K562 (cell line): ENCODE data around the gene TENT4B. TPM values are rescaled to one million over a fixed set of nuclear protein-coding genes. Genes with fewer than 3 reads are reported as not detected.

Source experiments
- ATAC-seq: fragments of 200-7000 bp; cut with Tn5 transposase; 3 replicates; pipeline ENCODE4 v1.9.1; 2020; ENCODE audit warnings: moderate library complexity
- BruUV-seq: library from RNA; stranded (reverse); fragments of 400-500 nt; replicated peaks from 2 replicates; lab custom pipeline; 2021; lab: Mats Ljungman, UMichigan
- CTCF ChIA-PET: fragments of 300-600 bp; formaldehyde crosslinking; extraction: SDS; loops from one replicate; lab custom pipeline; 2021; ENCODE audit warnings: low intra/inter-chr PET ratio; lab: Yijun Ruan, JAX
- POLR2A ChIA-PET: fragments of 300-600, 350-650 bp; sonication (Branson Sonifier 250); formaldehyde crosslinking; extraction: SDS; loops from one replicate; lab custom pipeline; 2021; ENCODE audit warnings: antibody characterized with exemption, inconsistent platforms; lab: Yijun Ruan, JAX
- DNase-seq, 4 experiments: peaks; one replicate each; pipeline versions ENCODE4 v3.0.0 to v3.0.0-alpha.2; 2011 to 2018; ENCODE audit warnings: low spot score in 3 of 4, mixed read lengths in 3 of 4; ENCODE audit errors: extremely low read depth in 1 of 4
- FAIRE-seq: peaks from 2 replicates; lab custom pipeline; 2011; peaks lifted over from hg19 to GRCh38; lab: Jason Lieb, UNC
- H2AFZ ChIP-seq: 2 replicates; pipeline ENCODE4 v1.6.0; 2011; ENCODE audit warnings: low read depth, low read length, control low read depth, inconsistent platforms
- H3K27ac ChIP-seq: fragments of 200-600 bp; 3 replicates; pipeline ENCODE4 v1.8.0; 2011; ENCODE audit warnings: low read depth, mild to moderate bottlenecking, control low read depth, inconsistent platforms, low read length, moderate library complexity, mixed read lengths; ENCODE audit errors: extremely low read depth
- H3K27me3 ChIP-seq, 2 experiments: fragments of 300-600 bp in 1 of 2; 2 replicates in 1 of 2; 3 replicates in 1 of 2; pipeline versions ENCODE4 v1.6.0 to v1.8.0; 2011; ENCODE audit warnings: inconsistent platforms in 2 of 2, low read length in 2 of 2, mild to moderate bottlenecking in 1 of 2, mixed read lengths in 1 of 2, moderate library complexity in 1 of 2; ENCODE audit not compliant: control insufficient read depth in 2 of 2, insufficient read depth in 2 of 2
- H3K36me3 ChIP-seq: fragments of 300-600 bp; 3 replicates; pipeline ENCODE4 v1.8.0; 2011; ENCODE audit warnings: mild to moderate bottlenecking, low read length, inconsistent platforms; ENCODE audit not compliant: control insufficient read depth, insufficient read depth
- H3K4me1 ChIP-seq, 2 experiments: fragments of 200-600 bp in 1 of 2; replicated peaks in 1 of 2; 2 replicates in 1 of 2; 3 replicates in 1 of 2; pipeline versions ENCODE4 v1.5.1 to v1.8.0; 2011; ENCODE audit warnings: inconsistent platforms in 2 of 2, low read length in 2 of 2, mild to moderate bottlenecking in 1 of 2, mixed read lengths in 1 of 2, moderate library complexity in 1 of 2; ENCODE audit not compliant: control insufficient read depth in 2 of 2, insufficient read depth in 2 of 2
- H3K4me2 ChIP-seq: 2 replicates; pipeline ENCODE4 v1.6.1; 2011; ENCODE audit warnings: low read length, control low read depth, inconsistent platforms, mixed read lengths; ENCODE audit not compliant: insufficient read depth
- H3K4me3 ChIP-seq: fragments of 200-600 bp; sonication (generic), shearing (Covaris generic); 2 replicates; pipeline ENCODE4 v1.5.1; 2016; ENCODE audit warnings: control low read depth, inconsistent platforms
- H3K79me2 ChIP-seq: fragments of 200-600 bp; 3 replicates; pipeline ENCODE4 v1.8.0; 2011; ENCODE audit warnings: low read length, inconsistent platforms; ENCODE audit not compliant: control insufficient read depth, insufficient read depth
- H3K9ac ChIP-seq, 2 experiments: 2 replicates each; pipeline versions ENCODE4 v1.6.0 to v1.6.1; 2011; ENCODE audit warnings: low read depth in 2 of 2, low read length in 2 of 2, control low read depth in 1 of 2, inconsistent platforms in 1 of 2, mild to moderate bottlenecking in 1 of 2, mixed read lengths in 1 of 2; ENCODE audit not compliant: insufficient read depth in 1 of 2
- H3K9me1 ChIP-seq: one replicate; pipeline ENCODE4 v1.6.0; 2011; ENCODE audit warnings: inconsistent platforms, mild to moderate bottlenecking, low read length, moderate library complexity; ENCODE audit not compliant: control insufficient read depth, insufficient read depth
- H3K9me3 ChIP-seq: replicated peaks from 2 replicates; pipeline ENCODE4 v1.5.1; 2011; ENCODE audit warnings: low read depth, low read length, inconsistent platforms; ENCODE audit not compliant: control insufficient read depth, insufficient read depth
- H4K20me1 ChIP-seq: replicated peaks from 2 replicates; pipeline ENCODE4 v1.6.1; 2011; ENCODE audit warnings: low read length, inconsistent platforms, mixed read lengths; ENCODE audit not compliant: control insufficient read depth, insufficient read depth
- E2F3 ChIP-seq: fragments of 250-450 bp; sonication (Bioruptor Pico); IDR thresholded peaks from 2 replicates; pipeline ENCODE4 v1.4.0; 2020; ENCODE audit warnings: mild to moderate bottlenecking
- KAT7 ChIP-seq: sonication (generic); formaldehyde crosslinking; IDR thresholded peaks from 2 replicates; pipeline ENCODE4 v1.8.0; 2022; ENCODE audit warnings: missing genetic modification reagents, mild to moderate bottlenecking, borderline replicate concordance
- MITF ChIP-seq: IDR thresholded peaks from 2 replicates; pipeline ENCODE4 v1.6.1; 2014; ENCODE audit warnings: antibody characterized with exemption
- MTA3 ChIP-seq: fragments of 450-650 bp; formaldehyde crosslinking; IDR thresholded peaks from 2 replicates; pipeline ENCODE4 v1.6.1; 2017; ENCODE audit warnings: mild to moderate bottlenecking, borderline replicate concordance
- PKNOX1 ChIP-seq: fragments of 450-650 bp; IDR thresholded peaks from 2 replicates; pipeline ENCODE4 v1.6.1; 2016
- POLR2A ChIP-seq: fragments of 450-650 bp; conservative IDR thresholded peaks from 2 replicates; pipeline ENCODE4 v1.6.1; 2016
- STAT6 ChIP-seq: sonication (generic); formaldehyde crosslinking; IDR thresholded peaks from 2 replicates; pipeline ENCODE4 v1.8.1; 2023; ENCODE audit warnings: mild to moderate bottlenecking, missing genetic modification reagents
- TAF7 ChIP-seq: fragments of 450-650 bp; IDR thresholded peaks from 2 replicates; pipeline ENCODE4 v1.6.1; 2016; ENCODE audit warnings: missing genetic modification characterization, missing compliant biosample characterization
- TSHZ1 ChIP-seq: fragments of 250-450 bp; sonication (Bioruptor Pico); IDR thresholded peaks from 2 replicates; pipeline ENCODE4 v1.4.0; 2020; ENCODE audit warnings: mild to moderate bottlenecking, moderate library complexity
- ZBTB17 ChIP-seq: fragments of 450-650 bp; formaldehyde crosslinking; IDR thresholded peaks from 2 replicates; pipeline ENCODE4 v1.4.0; 2020; ENCODE audit warnings: mild to moderate bottlenecking
- ZFX ChIP-seq: sonication (generic); formaldehyde crosslinking; IDR thresholded peaks from 2 replicates; pipeline ENCODE4 v1.8.0; 2022; ENCODE audit warnings: mild to moderate bottlenecking, missing genetic modification reagents, moderate library complexity
- ZNF12 ChIP-seq: sonication (generic); formaldehyde crosslinking; IDR thresholded peaks from 2 replicates; pipeline ENCODE4 v1.4.0; 2020; ENCODE audit warnings: mild to moderate bottlenecking, missing genetic modification reagents
- WGBS: fragments of 100-300 bp; shearing (Covaris generic); methylation state at CpG from one replicate; pipeline ENCODE4 v1.1.6; 2016; ENCODE audit warnings: low coverage, mixed read lengths; ENCODE audit not compliant: insufficient coverage; ENCODE audit errors: missing lambda C conversion rate; 5-methylcytosine and 5-hydroxymethylcytosine counted together
- in situ Hi-C: fragments of 300-500 bp; cut with MboI; formaldehyde crosslinking; loops from 4 replicates; pipeline ENCODE4 v1.15.0; 2018; ENCODE audit warnings: inconsistent platforms, mixed read lengths
- intact Hi-C: fragments of 100-400 bp; cut with micrococcal nuclease; formaldehyde crosslinking; loops from 2 replicates; pipeline ENCODE4 v1.14.2; 2022
- polyA plus RNA-seq, 8 experiments: library from polyadenylated mRNA; depleted of rRNA in 4 of 8; stranded (reverse) in 5 of 8; unstranded in 3 of 8; fragments of >200 nt; fragmentation: Nextera tagmentation in 2 of 8; fragmentation: Illumina TruSeq in 1 of 8; extraction: Ambion mirVana in 2 of 8; extraction: Trizol in 1 of 8; gene quantifications; 2 replicates each; pipeline versions ENCODE4 v1.2.1 to v1.2.3, GENCODE V29; 2011 to 2014; ENCODE audit warnings: inconsistent platforms in 1 of 8, missing spikeins in 1 of 8
- total RNA-seq, 7 experiments: library from RNA; depleted of rRNA in 6 of 7; stranded (reverse); fragments of >200 nt in 6 of 7; fragmentation: Illumina TruSeq in 2 of 7; extraction: Trizol in 2 of 7; gene quantifications; 2 replicates each; pipeline versions ENCODE4 v1.2.1 to v1.2.3, GENCODE V29; 2011 to 2021; ENCODE audit warnings: low replicate concordance in 1 of 7

Gene TENT4B
- total and polyA plus RNA-seq, 9 of the 15 experiments (the other 6 are each of a cell fraction or from before 2014, with no cell fraction given), result 5.2 to 8.4 (median 7.0) TPM

GRCh38 chr16:50155925-50156324 lies 2.8 kb downstream of the TENT4B start (continued):
- TF ChIP-seq TSHZ1 (CRISPR knock-in tag) (no peak), ZBTB17 (CRISPR knock-in tag) (no peak)

- in situ Hi-C loops (no loop called here), intact Hi-C loops (no loop called here)
- no peak overlapping the region for H3K4me2 ChIP-seq
- ATAC-seq (no peak), DNase-seq (no peak), FAIRE-seq (no peak)
- H2AFZ ChIP-seq, result no peak overlapping the region
- H3K9me1 ChIP-seq, result no peaks in the 10 kb centered on the region
- peaks cover 3% of the 10 kb centered on the region; the same call in 2 of the 3 replicates for H3K36me3 ChIP-seq
- H3K27me3 ChIP-seq, result no peaks in the 10 kb centered on the region
- no peak overlapping the region for H3K4me3 ChIP-seq
- no peak overlapping the region for H3K27ac ChIP-seq
- H3K9ac ChIP-seq, result no peak overlapping the region
- H3K4me1 ChIP-seq, result peaks cover 24 to 28% of the 10 kb centered on the region in 2 experiments; a peak in 4 of 5 replicates
- ChIA-PET POLR2A (interaction anchor here (2.0 kb wide), 1 partner anchor 10 kb away, joined by 8 read pairs; no protein-coding TSS in a partner anchor), CTCF (no interaction called here)
- no peaks in the 10 kb centered on the region for H3K9me3 ChIP-seq
- WGBS, result 85% methylated on average over 6 of the region's 6 CpGs
- H3K79me2 ChIP-seq, result peaks cover 64% of the 10 kb centered on the region
- no TSS peak for BruUV-seq
- peaks cover 18% of the 10 kb centered on the region for H4K20me1 ChIP-seq
- TF ChIP-seq MITF (no peak), PKNOX1 (no peak), STAT6 (CRISPR knock-in tag) (no peak), ZFX (CRISPR knock-in tag) (no peak), MTA3 (no peak), POLR2A (no peak), KAT7 (CRISPR knock-in tag) (no peak), E2F3 (CRISPR knock-in tag) (no peak), ZNF12 (CRISPR knock-in tag) (no peak), TAF7 (tag) (no peak)
These were observed 3.5 kb downstream of the TENT4B start for GRCh38 chr16:50156590-50156989.
